Erythroblast (primary cell): Measurements from ENCODE around the gene RAB5A.

Source experiments
- GATA1 ChIP-seq: IDR thresholded peaks from 2 replicates; pipeline ENCODE4 v1.6.1; 2011; ENCODE audit warnings: low read depth, mild to moderate bottlenecking, control low read depth, low read length, moderate library complexity
- POLR2A ChIP-seq: IDR thresholded peaks from 2 replicates; pipeline ENCODE4 v1.6.1; 2011; ENCODE audit warnings: mild to moderate bottlenecking, low read length

- TF ChIP-seq POLR2A (peak; percentile 75), GATA1 (peak; percentile 88)
Measured at GRCh38 chr3:20022954-20023622, 76.2 kb downstream of the RAB5A start.
